C1 segment of cervical spinal cord (tissue), 14 donors: ENCODE data around the gene RMC1.
A peak's percentile ranks its signal among the peaks of the same experiment; 100 is the strongest.

Experiments
- DNase-seq, 14 donors: peaks; one replicate each; lab custom pipeline; 2025; lab: John Stamatoyannopoulos, UW

Gene RMC1

GRCh38 chr18:23529604-23530003 is 26.3 kb downstream of the RMC1 start:
- DNase-seq: no peak

GRCh38 chr18:23530195-23530594 is 26.9 kb downstream of the RMC1 start:
- DNase-seq: no peak

GRCh38 chr18:23531912-23532311 is 28.6 kb downstream of the RMC1 start:
- no peak for DNase-seq

- no peak for DNase-seq
These were observed 29.5 kb downstream of the RMC1 start for GRCh38 chr18:23532848-23533247.

- no peak for DNase-seq
These were observed 31.0 kb downstream of the RMC1 start for GRCh38 chr18:23534276-23534675.

GRCh38 chr18:23536204-23536603 is 32.9 kb downstream of the RMC1 start:
- no peak for DNase-seq

- DNase-seq: no peak
These were observed 34.0 kb downstream of the RMC1 start for GRCh38 chr18:23537274-23537673.

- DNase-seq: no peak
These were observed 34.7 kb downstream of the RMC1 start for GRCh38 chr18:23538001-23538400.

GRCh38 chr18:23538870-23539269 is 35.6 kb downstream of the RMC1 start:
- DNase-seq: no peak

- DNase-seq: no peak
These were observed 36.0 kb downstream of the RMC1 start for GRCh38 chr18:23539296-23539695.

GRCh38 chr18:23539911-23540525 is 36.7 kb downstream of the RMC1 start:
- DNase-seq: no peak

GRCh38 chr18:23540867-23541266 is 37.6 kb downstream of the RMC1 start:
- DNase-seq: peak in 3 of 14 donors; percentile 6 to 27 (median 23)

- no peak for DNase-seq
These were observed 38.2 kb downstream of the RMC1 start for GRCh38 chr18:23541349-23542093.

GRCh38 chr18:23542461-23542860 is 39.1 kb downstream of the RMC1 start:
- peak in 1 of 14 donors; percentile 18 for DNase-seq

GRCh38 chr18:23545247-23545789 is 42.0 kb downstream of the RMC1 start:
- DNase-seq: no peak

GRCh38 chr18:23547306-23547705 is 44.0 kb downstream of the RMC1 start:
- DNase-seq: no peak

- no peak for DNase-seq
These were observed 44.5 kb downstream of the RMC1 start for GRCh38 chr18:23547846-23548245.

- no peak for DNase-seq
These were observed 45.0 kb downstream of the RMC1 start for GRCh38 chr18:23548275-23548674.

- no peak for DNase-seq
These were observed 45.4 kb downstream of the RMC1 start for GRCh38 chr18:23548719-23549118.

- DNase-seq: no peak
These were observed 47.6 kb downstream of the RMC1 start for GRCh38 chr18:23550898-23551297.

- DNase-seq: no peak
These were observed 48.7 kb downstream of the RMC1 start for GRCh38 chr18:23551978-23552377.

- no peak for DNase-seq
These were observed 49.2 kb downstream of the RMC1 start for GRCh38 chr18:23552505-23552904.

GRCh38 chr18:23553887-23554286 is 50.6 kb downstream of the RMC1 start:
- DNase-seq: no peak
